Astrocyte of the cerebellum (primary cell): ENCODE results near the gene SELENOM.

Experiments
- DNase-seq: peaks from one replicate; pipeline ENCODE4 v3.0.0-alpha.2; 2011; ENCODE audit warnings: low read depth
- H3K4me3 ChIP-seq: 2 replicates; pipeline ENCODE4 v1.5.1; 2011; ENCODE audit warnings: mild to moderate bottlenecking, low read depth, low read length, moderate library complexity
- in situ Hi-C: cut with HindIII; loops from 2 replicates; pipeline ENCODE4 v1.10.0; 2017; ENCODE audit warnings: low sequenced_read_pairs
- TF ChIP-seq, protein P1 (sequence below): IDR thresholded peaks from 2 replicates; pipeline ENCODE4 v1.5.1; 2012; ENCODE audit warnings: low read length, low read depth, moderate library complexity, mild to moderate bottlenecking; ENCODE audit errors: missing control alignments

Gene SELENOM

GRCh38 chr22:31105282-31105929 is 2.0 kb downstream of the SELENOM start:
- no peak for DNase-seq
- in situ Hi-C loops = no loop called here
- TF ChIP-seq, protein P1, sequence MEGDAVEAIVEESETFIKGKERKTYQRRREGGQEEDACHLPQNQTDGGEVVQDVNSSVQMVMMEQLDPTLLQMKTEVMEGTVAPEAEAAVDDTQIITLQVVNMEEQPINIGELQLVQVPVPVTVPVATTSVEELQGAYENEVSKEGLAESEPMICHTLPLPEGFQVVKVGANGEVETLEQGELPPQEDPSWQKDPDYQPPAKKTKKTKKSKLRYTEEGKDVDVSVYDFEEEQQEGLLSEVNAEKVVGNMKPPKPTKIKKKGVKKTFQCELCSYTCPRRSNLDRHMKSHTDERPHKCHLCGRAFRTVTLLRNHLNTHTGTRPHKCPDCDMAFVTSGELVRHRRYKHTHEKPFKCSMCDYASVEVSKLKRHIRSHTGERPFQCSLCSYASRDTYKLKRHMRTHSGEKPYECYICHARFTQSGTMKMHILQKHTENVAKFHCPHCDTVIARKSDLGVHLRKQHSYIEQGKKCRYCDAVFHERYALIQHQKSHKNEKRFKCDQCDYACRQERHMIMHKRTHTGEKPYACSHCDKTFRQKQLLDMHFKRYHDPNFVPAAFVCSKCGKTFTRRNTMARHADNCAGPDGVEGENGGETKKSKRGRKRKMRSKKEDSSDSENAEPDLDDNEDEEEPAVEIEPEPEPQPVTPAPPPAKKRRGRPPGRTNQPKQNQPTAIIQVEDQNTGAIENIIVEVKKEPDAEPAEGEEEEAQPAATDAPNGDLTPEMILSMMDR = no peak
- H3K4me3 ChIP-seq = no peak overlapping the region

DNA sequence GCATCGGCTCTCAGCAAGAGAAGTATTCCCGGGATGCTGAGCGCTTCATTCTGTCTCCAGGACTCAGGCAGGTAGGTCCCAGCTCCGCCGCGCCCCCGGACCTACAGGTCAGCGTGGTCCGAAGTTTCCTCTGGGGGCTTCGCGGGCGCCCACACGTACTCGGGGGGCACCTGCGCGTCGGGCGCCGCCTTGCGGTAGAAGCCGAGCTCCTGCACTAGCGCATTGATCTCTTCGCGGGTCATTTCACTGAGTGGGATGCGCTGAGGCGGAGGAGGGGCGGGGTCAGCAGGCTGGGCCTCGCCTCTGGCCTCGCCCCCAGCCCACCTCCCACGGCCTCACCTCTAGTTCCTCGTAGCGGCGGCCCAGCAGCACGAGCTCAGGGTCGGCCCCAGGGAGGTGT is 2.5 kb downstream of the SELENOM start:
- in situ Hi-C loops = no loop called here
- no peak overlapping the region for H3K4me3 ChIP-seq
- DNase-seq = no peak

DNA sequence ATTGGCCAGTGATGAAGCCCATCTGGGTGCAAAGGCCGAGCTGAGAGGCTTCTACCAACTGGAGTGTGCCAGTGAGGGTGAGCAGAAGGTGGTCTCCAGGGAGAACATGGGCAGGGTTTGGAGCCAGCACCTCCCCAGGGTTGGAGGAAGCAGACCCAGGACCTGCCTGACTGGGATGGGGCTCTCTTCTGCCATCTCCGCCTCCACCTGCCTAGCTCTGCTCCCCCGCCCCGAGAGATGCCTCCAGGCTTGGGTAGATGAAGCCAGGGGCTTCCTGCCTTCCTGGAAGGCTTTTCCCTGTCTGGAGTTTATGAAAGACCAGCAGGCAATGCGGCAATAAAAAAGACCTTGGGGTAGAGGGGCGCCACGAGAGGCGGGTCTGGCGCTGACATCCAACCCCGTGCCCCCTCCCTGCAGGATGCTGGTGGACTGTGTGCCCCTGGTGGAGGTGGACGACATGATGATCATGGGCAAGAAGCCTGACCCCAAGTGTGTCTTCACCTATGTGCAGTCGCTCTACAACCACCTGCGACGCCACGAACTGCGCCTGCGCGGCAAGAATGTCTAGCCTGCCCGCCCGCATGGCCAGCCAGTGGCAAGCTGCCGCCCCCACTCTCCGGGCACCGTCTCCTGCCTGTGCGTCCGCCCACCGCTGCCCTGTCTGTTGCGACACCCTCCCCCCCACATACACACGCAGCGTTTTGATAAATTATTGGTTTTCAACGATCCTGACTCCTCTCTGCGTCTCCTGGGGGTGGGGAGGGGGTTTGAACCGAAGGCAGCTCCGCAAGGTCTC is 3.3 kb downstream of the SELENOM start:
- DNase-seq = no peak
- no peak overlapping the region for H3K4me3 ChIP-seq
- TF ChIP-seq, protein P1 = no peak
- in situ Hi-C loops = no loop called here

More for the DNA sequence above, 2.5 kb downstream of the SELENOM start:
- TF ChIP-seq, protein P1 = peak; percentile 59

- DNase-seq = no peak
- H3K4me3 ChIP-seq = no peak overlapping the region
- in situ Hi-C loops = no loop called here
- TF ChIP-seq, protein P1 = no peak
Measured at GRCh38 chr22:31103111-31103510, 4.3 kb downstream of the SELENOM start.

- H3K4me3 ChIP-seq = no peak overlapping the region
- DNase-seq = no peak
- TF ChIP-seq, protein P1 = no peak
- in situ Hi-C loops = no loop called here
Measured at GRCh38 chr22:31102441-31103081, 4.8 kb downstream of the SELENOM start.

GRCh38 chr22:31100762-31101525 is 6.4 kb downstream of the SELENOM start:
- no peak overlapping the region for H3K4me3 ChIP-seq
- TF ChIP-seq, protein P1 = no peak
- in situ Hi-C loops = no loop called here
- no peak for DNase-seq
